ENCODE results near the gene SLC37A4.
A peak's percentile ranks its signal among the peaks of the same experiment; 100 is the strongest.
"Not testable (repeated sequence)": the region's sequence is repeated elsewhere in the genome, so short reads cannot be mapped to it uniquely, and the experiment has no call there.

SLC37A4 gene

GRCh38 chr11:119018074-119018938 lies 12.4 kb downstream of the SLC37A4 start, which contains the start of the genes RPS25 and TRAPPC4:
Gene RPS25 (minus strand): TSS chr11:119018343. CDS start chr11:119018284, 59 bp downstream.
Gene TRAPPC4 (plus strand): TSS chr11:119018766. CDS start chr11:119018796, 30 bp downstream.
- Histone ChIP-seq H3K36me3 (replicated peaks in 1 of 2; ENCODE audit: control insufficient read depth in 2 of 2, insufficient read depth in 2 of 2, low read length in 2 of 2) (peaks cover 35 to 76% of the 10 kb centered on the region in 2 donors), H3K9ac (ENCODE audit: low read depth, low read length, poor library complexity) (peak within 1 kb of the TSS; percentile 99), H3K27ac (replicated peaks; ENCODE audit: low read length) (peak within 1 kb of the TSS; percentile 91), H3K4me3 (ENCODE audit: low read length in 2 of 2) (peak within 1 kb of the TSS; percentile 80 to 93), H2AFZ (ENCODE audit: low read length) (peak within 1 kb of the TSS; percentile 96), H2BK12ac (ENCODE audit: low read length) (peak within 1 kb of the TSS; percentile 53), H3K14ac (ENCODE audit: low read length) (peak within 1 kb of the TSS; percentile 97), H4K91ac (ENCODE audit: low read depth, low read length, poor library complexity) (no peak within 1 kb of the TSS), H2AK5ac (ENCODE audit: low read depth, low read length) (peak within 1 kb of the TSS; percentile 87), H3K4me1 (ENCODE audit: control insufficient read depth in 2 of 2, insufficient read depth in 1 of 2, low read depth in 1 of 2, low read length in 2 of 2) (peaks cover 5 to 8% of the 10 kb centered on the region in 2 donors), H2BK120ac (ENCODE audit: low read depth, low read length) (no peak within 1 kb of the TSS), H3K18ac (ENCODE audit: low read length) (peak within 1 kb of the TSS; percentile 97), H3K4me2 (ENCODE audit: insufficient read depth, low read length, poor library complexity, severe bottlenecking) (peak within 1 kb of the TSS; percentile 79), H3K4ac (ENCODE audit: low read length) (no peak within 1 kb of the TSS), H2BK15ac (ENCODE audit: low read length) (peak within 1 kb of the TSS; percentile 61), H3K27me3 (ENCODE audit: control insufficient read depth in 3 of 3, insufficient read depth in 3 of 3, low read depth in 1 of 3, low read length in 3 of 3) (no peaks in the 10 kb centered on the region), H4K8ac (ENCODE audit: low read depth, low read length) (no peak within 1 kb of the TSS), H2BK5ac (ENCODE audit: low read length) (peak within 1 kb of the TSS; percentile 83), H3K9me3 (replicated peaks in 1 of 2; ENCODE audit: control insufficient read depth in 2 of 2, insufficient read depth in 1 of 2, low read depth in 1 of 2, low read length in 2 of 2) (peaks cover 0 to 2% of the 10 kb centered on the region in 2 donors), H3K23ac (ENCODE audit: low read depth, low read length, poor library complexity) (peak within 1 kb of the TSS; percentile 99), H3K79me1 (ENCODE audit: low read depth, low read length) (peaks cover 7% of the 10 kb centered on the region)
- DNase-seq (ENCODE audit: low spot score): peak; percentile 90
- WGBS, 2 donors (ENCODE audit: extremely low coverage in 2 of 2, insufficient read length in 2 of 2, insufficient replicate concordance in 1 of 2): no CpG with 5 or more reads among the region's 63 CpGs

GRCh38 chr11:119017377-119017776 lies 13.3 kb downstream of the SLC37A4 start:
- H3K4ac ChIP-seq (ENCODE audit: low read length); H2BK120ac ChIP-seq (ENCODE audit: low read depth, low read length); H3K9me3 ChIP-seq (replicated peaks in 1 of 2; ENCODE audit: control insufficient read depth in 2 of 2, insufficient read depth in 1 of 2, low read depth in 1 of 2, low read length in 2 of 2); H2AK5ac ChIP-seq (ENCODE audit: low read depth, low read length); H3K79me1 ChIP-seq (ENCODE audit: low read depth, low read length); H4K8ac ChIP-seq (ENCODE audit: low read depth, low read length); H3K27me3 ChIP-seq (ENCODE audit: control insufficient read depth in 3 of 3, insufficient read depth in 3 of 3, low read depth in 1 of 3, low read length in 3 of 3); H3K4me1 ChIP-seq (ENCODE audit: control insufficient read depth in 2 of 2, insufficient read depth in 1 of 2, low read depth in 1 of 2, low read length in 2 of 2); H2BK12ac ChIP-seq (ENCODE audit: low read length); H2BK15ac ChIP-seq (ENCODE audit: low read length); H2AFZ ChIP-seq (ENCODE audit: low read length); H3K14ac ChIP-seq (ENCODE audit: low read length); H2BK5ac ChIP-seq (ENCODE audit: low read length); H4K91ac ChIP-seq (ENCODE audit: low read depth, low read length, poor library complexity); DNase-seq (ENCODE audit: low spot score); H3K18ac ChIP-seq (ENCODE audit: low read length); H3K27ac ChIP-seq (replicated peaks; ENCODE audit: low read length); H3K23ac ChIP-seq (ENCODE audit: low read depth, low read length, poor library complexity): not testable (repeated sequence)
- H3K36me3 ChIP-seq (replicated peaks in 1 of 2; ENCODE audit: control insufficient read depth in 2 of 2, insufficient read depth in 2 of 2, low read length in 2 of 2): peaks cover 35 to 75% of the 10 kb centered on the region in 2 donors
- WGBS, 2 donors (ENCODE audit: extremely low coverage in 2 of 2, insufficient read length in 2 of 2, insufficient replicate concordance in 1 of 2): no CpG with 5 or more reads among the region's 10 CpGs
- peak overlapping the region; percentile 71 for H3K9ac ChIP-seq (ENCODE audit: low read depth, low read length, poor library complexity)
- peak overlapping the region; percentile 75 for H3K4me2 ChIP-seq (ENCODE audit: insufficient read depth, low read length, poor library complexity, severe bottlenecking)
- H3K4me3 ChIP-seq (ENCODE audit: low read length in 2 of 2): peak overlapping the region; percentile 80 to 93

DNA sequence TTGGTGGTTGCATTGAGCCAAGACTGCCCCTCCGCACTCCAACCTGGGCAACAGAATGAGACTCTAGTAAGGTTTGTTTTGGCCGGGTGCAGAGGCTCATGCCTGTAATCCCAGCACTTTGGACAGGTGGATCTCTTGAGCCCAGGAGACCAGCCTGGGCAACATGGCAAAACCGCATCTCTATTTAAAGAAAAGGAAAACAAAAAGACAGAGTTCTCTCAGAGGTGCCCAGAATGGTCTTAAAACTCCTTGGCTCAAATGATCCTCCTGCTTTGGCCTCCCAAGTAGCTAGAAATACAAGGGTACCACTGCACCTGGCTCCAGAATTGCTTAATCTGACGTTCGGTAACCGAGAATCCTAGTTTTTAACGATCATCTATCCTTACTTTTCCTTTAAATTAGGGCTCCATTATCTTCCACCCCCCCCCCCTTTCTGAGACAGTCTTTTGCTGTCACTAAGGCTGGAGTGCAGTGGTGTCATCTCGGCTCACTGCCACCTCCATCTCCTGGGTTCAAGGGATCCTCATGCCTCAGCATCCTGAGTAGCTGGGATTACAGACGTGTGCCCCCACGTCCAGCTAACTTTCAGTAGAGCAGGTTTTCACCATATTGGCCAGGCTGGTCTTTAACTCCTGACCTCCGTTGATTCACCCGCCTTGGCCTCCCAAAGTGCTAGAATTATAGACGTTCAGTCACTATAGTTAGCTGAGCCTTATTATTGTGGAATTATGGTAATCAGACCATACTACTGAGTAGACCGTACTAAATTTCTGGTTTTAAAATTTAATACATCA lies 14.3 kb downstream of the SLC37A4 start:
- Histone ChIP-seq H2BK120ac (ENCODE audit: low read depth, low read length) (no peak overlapping the region), H3K4me3 (ENCODE audit: low read length in 2 of 2) (peak overlapping the region in 1 of 2 donors; percentile 14), H4K8ac (ENCODE audit: low read depth, low read length) (no peak overlapping the region), H2AK5ac (ENCODE audit: low read depth, low read length) (no peak overlapping the region), H3K9me3 (replicated peaks in 1 of 2; ENCODE audit: control insufficient read depth in 2 of 2, insufficient read depth in 1 of 2, low read depth in 1 of 2, low read length in 2 of 2) (peaks cover 0 to 2% of the 10 kb centered on the region in 2 donors), H2BK5ac (ENCODE audit: low read length) (no peak overlapping the region), H3K4ac (ENCODE audit: low read length) (no peak overlapping the region), H3K36me3 (replicated peaks in 1 of 2; ENCODE audit: control insufficient read depth in 2 of 2, insufficient read depth in 2 of 2, low read length in 2 of 2) (peaks cover 32 to 75% of the 10 kb centered on the region in 2 donors), H3K23ac (ENCODE audit: low read depth, low read length, poor library complexity) (no peak overlapping the region), H3K4me2 (ENCODE audit: insufficient read depth, low read length, poor library complexity, severe bottlenecking) (no peak overlapping the region), H3K14ac (ENCODE audit: low read length) (no peak overlapping the region), H2AFZ (ENCODE audit: low read length) (no peak overlapping the region), H3K18ac (ENCODE audit: low read length) (no peak overlapping the region), H4K91ac (ENCODE audit: low read depth, low read length, poor library complexity) (no peak overlapping the region), H3K27ac (replicated peaks; ENCODE audit: low read length) (no peak overlapping the region), H3K9ac (ENCODE audit: low read depth, low read length, poor library complexity) (no peak overlapping the region), H2BK12ac (ENCODE audit: low read length) (no peak overlapping the region), H2BK15ac (ENCODE audit: low read length) (no peak overlapping the region), H3K4me1 (ENCODE audit: control insufficient read depth in 2 of 2, insufficient read depth in 1 of 2, low read depth in 1 of 2, low read length in 2 of 2) (peaks cover 5 to 8% of the 10 kb centered on the region in 2 donors), H3K79me1 (ENCODE audit: low read depth, low read length) (peaks cover 7% of the 10 kb centered on the region), H3K27me3 (ENCODE audit: control insufficient read depth in 3 of 3, insufficient read depth in 3 of 3, low read depth in 1 of 3, low read length in 3 of 3) (no peaks in the 10 kb centered on the region)
- no CpG with 5 or more reads among the region's 14 CpGs for WGBS, 2 donors (ENCODE audit: extremely low coverage in 2 of 2, insufficient read length in 2 of 2, insufficient replicate concordance in 1 of 2)
- no peak for DNase-seq (ENCODE audit: low spot score)
